ENCODE results near the gene ITFG1. TPM values are rescaled to one million over a fixed set of nuclear protein-coding genes. Genes with fewer than 3 reads are reported as not detected.

ITFG1 gene
- total and polyA plus RNA-seq, 2 of the 13 experiments (the other 11 are each of a cell fraction or from before 2014, with no cell fraction given) = 74.5 to 150 TPM

- Histone ChIP-seq H3K4me2 (ENCODE audit: low read depth, low read length) (no peak overlapping the region), H3K9me3 (ENCODE audit: low read length) (no peaks in the 10 kb centered on the region), H4K20me1 (ENCODE audit: insufficient read depth, low read length) (no peaks in the 10 kb centered on the region), H3K36me3 (replicated peaks in 1 of 2; ENCODE audit: control insufficient read depth in 1 of 2, insufficient read depth in 2 of 2, low read length in 2 of 2) (peaks cover 1 to 2% of the 10 kb centered on the region in 2 experiments; a peak in 2 of 5 replicates), H3K27me3 (ENCODE audit: control insufficient read depth in 1 of 2, insufficient read depth in 2 of 2, low read length in 2 of 2) (no peaks in the 10 kb centered on the region), H3K9ac (ENCODE audit: insufficient read depth, low read depth, low read length) (no peak overlapping the region), H3K27ac (ENCODE audit: extremely low read length, insufficient read depth, low read length) (no peak overlapping the region), H3K4me1 (ENCODE audit: insufficient read depth, low read length) (no peaks in the 10 kb centered on the region), H3K79me2 (ENCODE audit: insufficient read depth, low read length) (no peaks in the 10 kb centered on the region), H3K4me3 (replicated peaks in 1 of 3; ENCODE audit: insufficient read depth in 1 of 3, low read depth in 2 of 3, low read length in 3 of 3) (no peak overlapping the region), H2AFZ (ENCODE audit: low read length) (no peak overlapping the region)
- POLR2A ChIA-PET = no interaction called here
- FAIRE-seq = no peak
- ATAC-seq = no peak
- DNase-seq (ENCODE audit: low spot score) = no peak
- CTCF ChIA-PET (ENCODE audit: low intra/inter-chr PET ratio, low total read pairs) = no interaction called here
- in situ Hi-C loops (cut with HindIII; ENCODE audit: extremely low pct_ligation_motif_present, low pct_unique_long_range_greater_than_20kb) (no loop called here), intact Hi-C loops (cut with micrococcal nuclease; ENCODE audit: unreplicated experiment) (no loop called here)
- WGBS (ENCODE audit: low lambda C conversion rate) = 95% methylated on average over 3 of the region's 3 CpGs
- TF ChIP-seq ZNF770 (CRISPR knock-in tag; IDR thresholded peaks at IDR 0.05) (no peak), HNRNPH1 (optimal IDR thresholded peaks at IDR 0.05; ENCODE audit: low read depth, low read length) (no peak), ZBTB39 (CRISPR knock-in tag; IDR thresholded peaks at IDR 0.05) (no peak)
- BruUV-seq (replicated peaks) = no TSS peak
Observed at GRCh38 chr16:47408491-47408890, 52.4 kb downstream of the ITFG1 start.

Measured in HepG2 (cell line).